Lower lobe of right lung (tissue), 2 donors: ENCODE data around the gene JAG1. TPM values are rescaled to one million over a fixed set of nuclear protein-coding genes. Genes with fewer than 3 reads are reported as not detected.

Experiments used
- ATAC-seq, 2 donors: fragments of 200-7000 bp; cut with Tn5 transposase; one replicate each; pipeline ENCODE4 v1.9.1; 2020 to 2022; ENCODE audit warnings: mild to moderate bottlenecking in 2 of 2, moderate library complexity in 2 of 2
- DNase-seq: peaks from one replicate; pipeline ENCODE4 v3.0.0-alpha.2; 2020
- H3K27ac ChIP-seq: fragments of 200-600 bp; one replicate; pipeline ENCODE4 v1.8.0; 2022
- H3K27me3 ChIP-seq: fragments of 200-600 bp; one replicate; pipeline ENCODE4 v1.8.0; 2022; ENCODE audit warnings: low read depth
- H3K36me3 ChIP-seq: fragments of 200-600 bp; one replicate; pipeline ENCODE4 v1.8.0; 2022; ENCODE audit warnings: mild to moderate bottlenecking
- H3K4me1 ChIP-seq: fragments of 200-600 bp; one replicate; pipeline ENCODE4 v1.8.0; 2022
- H3K4me3 ChIP-seq: fragments of 200-600 bp; one replicate; pipeline ENCODE4 v1.8.0; 2022; ENCODE audit warnings: mild to moderate bottlenecking
- H3K9me3 ChIP-seq: fragments of 200-600 bp; one replicate; pipeline ENCODE4 v1.8.0; 2022
- intact Hi-C: fragments of 100-400 bp; cut with DNase I; formaldehyde crosslinking; loops from one replicate; pipeline ENCODE4 v1.11.0; 2022
- total RNA-seq: library from RNA; stranded (reverse); fragmentation: NEBNext Ultra II Directional; extraction: Animal tissue kit (Norgen Biotek cat#: 25700); gene quantifications from one replicate; pipeline ENCODE4 v1.2.1, GENCODE V29; 2021
- TF ChIP-seq, protein P1 (sequence below): fragments of 200-600 bp; IDR thresholded peaks from one replicate; pipeline ENCODE4 v1.8.0; 2022; ENCODE audit warnings: antibody characterized with exemption, mild to moderate bottlenecking
- donor health status: DM: no; HTN: yes; CAD: no; lungs with severe emphysema.

The JAG1 gene
- total RNA-seq, 1 donor from 2014 or later = 60.1 TPM

DNA sequence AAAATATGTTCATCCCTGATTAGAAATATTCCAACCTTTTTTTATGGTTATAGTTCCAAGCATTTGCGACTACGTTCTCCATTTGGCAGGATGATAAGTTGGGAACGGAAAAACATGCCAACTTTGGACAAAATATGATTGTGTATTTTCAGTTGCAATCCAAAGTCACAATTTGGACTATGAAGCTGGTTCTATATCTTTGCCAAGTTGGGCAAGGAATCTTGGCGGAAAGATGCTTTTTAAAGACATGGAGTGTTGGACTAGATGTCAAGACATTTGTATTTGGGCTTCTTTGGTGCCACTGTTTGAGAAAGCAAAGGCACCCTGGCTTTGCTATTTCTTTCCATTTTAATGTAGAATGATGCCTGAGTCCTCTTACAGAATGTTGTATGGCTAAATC is 33.3 kb upstream of the JAG1 start:
- Histone ChIP-seq H3K27me3 (no peaks in the 10 kb centered on the region), H3K4me1 (no peaks in the 10 kb centered on the region), H3K9me3 (no peaks in the 10 kb centered on the region), H3K4me3 (no peak overlapping the region), H3K36me3 (no peaks in the 10 kb centered on the region), H3K27ac (no peak overlapping the region)
- DNase-seq (no peak), ATAC-seq (no peak)
- intact Hi-C loops = no loop called here
- TF ChIP-seq, protein P1, sequence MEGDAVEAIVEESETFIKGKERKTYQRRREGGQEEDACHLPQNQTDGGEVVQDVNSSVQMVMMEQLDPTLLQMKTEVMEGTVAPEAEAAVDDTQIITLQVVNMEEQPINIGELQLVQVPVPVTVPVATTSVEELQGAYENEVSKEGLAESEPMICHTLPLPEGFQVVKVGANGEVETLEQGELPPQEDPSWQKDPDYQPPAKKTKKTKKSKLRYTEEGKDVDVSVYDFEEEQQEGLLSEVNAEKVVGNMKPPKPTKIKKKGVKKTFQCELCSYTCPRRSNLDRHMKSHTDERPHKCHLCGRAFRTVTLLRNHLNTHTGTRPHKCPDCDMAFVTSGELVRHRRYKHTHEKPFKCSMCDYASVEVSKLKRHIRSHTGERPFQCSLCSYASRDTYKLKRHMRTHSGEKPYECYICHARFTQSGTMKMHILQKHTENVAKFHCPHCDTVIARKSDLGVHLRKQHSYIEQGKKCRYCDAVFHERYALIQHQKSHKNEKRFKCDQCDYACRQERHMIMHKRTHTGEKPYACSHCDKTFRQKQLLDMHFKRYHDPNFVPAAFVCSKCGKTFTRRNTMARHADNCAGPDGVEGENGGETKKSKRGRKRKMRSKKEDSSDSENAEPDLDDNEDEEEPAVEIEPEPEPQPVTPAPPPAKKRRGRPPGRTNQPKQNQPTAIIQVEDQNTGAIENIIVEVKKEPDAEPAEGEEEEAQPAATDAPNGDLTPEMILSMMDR = no peak

DNA sequence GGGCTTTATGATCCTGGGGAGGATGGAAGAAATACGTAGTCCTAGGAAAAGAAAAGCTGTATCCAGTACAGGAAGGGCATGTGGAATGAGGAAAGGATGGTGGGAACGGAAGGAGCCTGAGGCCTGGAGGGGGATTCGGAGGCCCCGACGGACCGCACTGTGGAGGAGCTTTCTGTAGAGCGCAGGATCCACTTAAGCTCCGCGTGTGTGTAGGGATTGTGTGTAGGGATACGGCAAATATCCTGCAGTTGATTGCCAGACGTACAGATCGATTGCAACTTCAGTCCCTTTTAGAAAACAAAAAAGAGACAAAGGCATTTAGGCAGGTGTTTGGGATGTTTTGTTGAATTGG is 32.6 kb upstream of the JAG1 start:
- intact Hi-C loops = no loop called here
- ATAC-seq = no peak
- Histone ChIP-seq H3K27ac (no peak overlapping the region), H3K9me3 (no peaks in the 10 kb centered on the region), H3K4me1 (no peaks in the 10 kb centered on the region), H3K4me3 (no peak overlapping the region), H3K27me3 (no peaks in the 10 kb centered on the region), H3K36me3 (no peaks in the 10 kb centered on the region)
- TF ChIP-seq, protein P1 = no peak
- no peak for DNase-seq

DNA sequence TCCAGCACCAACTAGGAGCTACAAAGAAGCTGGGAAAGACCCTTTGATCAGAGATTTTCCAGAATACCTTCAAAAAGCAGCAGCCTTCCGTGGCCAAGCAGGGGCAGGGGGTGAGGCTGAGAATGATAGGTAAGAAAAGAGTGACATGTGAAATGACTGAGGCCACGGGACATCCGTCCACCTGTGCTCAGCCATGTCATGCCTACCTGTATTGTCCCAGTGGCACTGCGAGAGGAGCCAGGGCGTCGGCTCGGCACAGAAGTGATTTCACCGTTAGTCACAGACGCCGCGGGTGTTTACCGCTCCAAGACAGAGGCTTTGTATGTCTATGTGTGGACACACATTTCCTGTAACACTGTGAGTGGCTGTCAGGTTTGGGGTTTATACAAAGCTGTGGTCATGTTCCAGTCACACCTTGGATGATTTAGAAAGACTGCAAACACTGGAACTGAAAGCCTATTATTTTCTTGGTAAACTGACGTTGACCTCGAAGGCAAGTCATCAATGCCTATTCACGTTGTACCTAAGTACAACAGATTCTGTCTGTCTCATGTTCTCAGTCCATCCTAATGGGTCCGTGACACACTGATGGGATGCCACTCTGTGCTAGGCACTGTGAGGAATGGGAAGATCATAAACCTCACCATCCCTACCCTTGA is 32.1 kb upstream of the JAG1 start:
- ATAC-seq = peak in 1 of 2 donors; percentile 30
- H3K27me3 ChIP-seq = no peaks in the 10 kb centered on the region
- H3K9me3 ChIP-seq = no peaks in the 10 kb centered on the region
- no peaks in the 10 kb centered on the region for H3K4me1 ChIP-seq
- TF ChIP-seq, protein P1 = no peak
- intact Hi-C loops = no loop called here
- DNase-seq = no peak
- no peaks in the 10 kb centered on the region for H3K36me3 ChIP-seq
- H3K4me3 ChIP-seq = no peak overlapping the region
- no peak overlapping the region for H3K27ac ChIP-seq

DNA sequence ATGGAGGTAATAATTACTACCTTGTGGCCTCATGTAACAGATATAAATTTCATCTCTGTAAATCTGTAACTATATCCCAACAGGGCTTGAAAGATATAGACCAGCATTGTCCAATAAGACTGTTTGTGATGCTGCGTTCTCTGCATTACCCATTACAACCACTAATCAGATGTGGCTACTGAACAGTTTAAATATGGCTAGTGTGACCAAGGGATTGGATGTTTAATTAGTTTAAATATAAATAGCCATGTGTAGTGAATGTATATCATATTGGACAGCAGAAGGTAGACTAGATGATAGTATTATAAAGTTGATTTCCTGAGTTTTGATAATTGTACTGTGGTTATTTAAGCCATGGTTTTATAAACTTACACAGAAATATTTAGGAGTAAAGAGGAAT is 27.8 kb upstream of the JAG1 start:
- TF ChIP-seq, protein P1 = no peak
- Histone ChIP-seq H3K4me3 (no peak overlapping the region), H3K36me3 (no peaks in the 10 kb centered on the region), H3K27ac (no peak overlapping the region), H3K9me3 (no peaks in the 10 kb centered on the region), H3K27me3 (no peaks in the 10 kb centered on the region), H3K4me1 (no peaks in the 10 kb centered on the region)
- ATAC-seq = no peak
- intact Hi-C loops = no loop called here
- no peak for DNase-seq

DNA sequence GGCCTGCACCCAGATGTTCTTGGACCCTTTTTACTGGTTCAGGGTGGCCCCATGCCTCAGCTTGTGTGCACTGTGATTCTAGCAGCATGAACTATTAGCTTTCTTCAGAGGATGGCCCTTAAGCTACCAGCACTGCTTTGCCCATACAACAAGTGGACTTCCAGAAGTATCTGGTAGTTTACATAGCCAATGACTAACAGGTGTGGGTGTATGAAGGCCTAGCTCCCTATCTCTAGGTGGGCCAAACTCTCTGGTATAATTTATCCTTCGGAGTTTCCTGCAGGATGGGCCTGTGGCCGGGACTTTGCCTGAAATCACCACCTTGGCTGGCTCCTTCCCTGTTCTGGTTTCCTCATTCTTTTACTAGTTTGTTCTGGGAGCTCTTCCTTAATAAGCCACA is 26.1 kb upstream of the JAG1 start:
- no peak for DNase-seq
- intact Hi-C loops = no loop called here
- H3K9me3 ChIP-seq = no peaks in the 10 kb centered on the region
- H3K4me1 ChIP-seq = no peaks in the 10 kb centered on the region
- no peak overlapping the region for H3K27ac ChIP-seq
- H3K27me3 ChIP-seq = no peaks in the 10 kb centered on the region
- ATAC-seq = no peak
- TF ChIP-seq, protein P1 = no peak
- no peaks in the 10 kb centered on the region for H3K36me3 ChIP-seq
- H3K4me3 ChIP-seq = no peak overlapping the region
